ENCODE measurements around the gene B4GALT4.

The B4GALT4 gene

DNA sequence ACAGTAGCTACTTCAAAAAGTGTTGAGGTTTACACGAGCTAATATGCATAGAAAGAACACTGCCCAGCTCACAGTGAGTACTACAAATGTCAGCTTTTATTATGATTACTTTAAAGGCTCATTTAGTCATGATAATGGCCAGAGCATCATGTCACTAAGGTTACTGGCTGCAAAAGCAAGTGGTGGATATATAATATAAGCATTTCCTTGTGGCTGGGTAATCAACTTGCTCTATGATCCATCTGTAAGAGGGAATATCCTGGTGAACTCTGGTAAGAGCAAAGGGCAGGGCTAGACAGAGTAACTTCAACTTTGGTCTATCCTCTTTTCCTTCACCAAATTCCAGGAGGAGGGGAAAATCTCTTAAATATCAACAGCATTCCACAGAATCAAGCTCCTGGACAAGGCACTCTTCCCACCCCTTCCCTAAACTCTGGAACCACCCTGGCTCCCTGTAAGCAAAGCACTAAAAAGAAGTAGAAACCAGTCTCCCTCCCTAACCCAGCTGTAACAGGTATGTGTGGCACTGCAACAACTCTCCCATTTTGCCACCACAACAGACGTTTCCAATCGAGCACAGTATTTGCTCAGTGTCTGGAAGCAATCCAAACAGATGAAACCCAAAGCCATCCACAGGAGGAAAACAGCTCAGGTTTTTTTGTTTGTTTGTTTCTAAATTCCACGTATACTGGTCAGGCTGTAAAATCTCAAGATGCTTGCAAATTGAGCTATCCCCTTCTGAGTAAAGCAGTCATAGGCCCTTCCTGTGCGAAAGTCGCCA, 13.4 kb downstream of the B4GALT4 start:
- H3K4me3 ChIP-seq (ENCODE audit: low read depth, low read length): no peak overlapping the region
- DNase-seq (ENCODE audit: low read depth): no peak
- TF ChIP-seq, protein P1, sequence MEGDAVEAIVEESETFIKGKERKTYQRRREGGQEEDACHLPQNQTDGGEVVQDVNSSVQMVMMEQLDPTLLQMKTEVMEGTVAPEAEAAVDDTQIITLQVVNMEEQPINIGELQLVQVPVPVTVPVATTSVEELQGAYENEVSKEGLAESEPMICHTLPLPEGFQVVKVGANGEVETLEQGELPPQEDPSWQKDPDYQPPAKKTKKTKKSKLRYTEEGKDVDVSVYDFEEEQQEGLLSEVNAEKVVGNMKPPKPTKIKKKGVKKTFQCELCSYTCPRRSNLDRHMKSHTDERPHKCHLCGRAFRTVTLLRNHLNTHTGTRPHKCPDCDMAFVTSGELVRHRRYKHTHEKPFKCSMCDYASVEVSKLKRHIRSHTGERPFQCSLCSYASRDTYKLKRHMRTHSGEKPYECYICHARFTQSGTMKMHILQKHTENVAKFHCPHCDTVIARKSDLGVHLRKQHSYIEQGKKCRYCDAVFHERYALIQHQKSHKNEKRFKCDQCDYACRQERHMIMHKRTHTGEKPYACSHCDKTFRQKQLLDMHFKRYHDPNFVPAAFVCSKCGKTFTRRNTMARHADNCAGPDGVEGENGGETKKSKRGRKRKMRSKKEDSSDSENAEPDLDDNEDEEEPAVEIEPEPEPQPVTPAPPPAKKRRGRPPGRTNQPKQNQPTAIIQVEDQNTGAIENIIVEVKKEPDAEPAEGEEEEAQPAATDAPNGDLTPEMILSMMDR (conservative IDR thresholded peaks at IDR 0.05; ENCODE audit: low read depth, low read length): no peak

DNA sequence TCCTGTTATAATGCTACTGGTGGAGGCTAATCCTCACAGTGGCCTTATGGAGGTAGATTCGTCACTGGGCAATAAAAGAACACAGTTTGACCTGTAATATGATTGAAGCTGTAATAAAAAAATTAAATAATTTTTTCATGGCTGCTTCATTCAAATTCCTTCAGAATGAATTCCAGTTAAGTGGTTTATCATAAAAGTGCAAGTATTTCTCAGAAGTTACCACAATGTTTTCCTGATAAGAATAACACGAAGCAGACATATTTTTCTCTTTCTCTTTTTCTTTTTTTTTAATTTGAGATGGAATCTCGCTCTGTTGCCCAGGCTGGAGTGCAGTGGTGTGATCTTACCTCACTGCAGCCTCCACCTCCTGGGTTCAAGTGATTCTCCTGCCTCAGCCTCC, 15.6 kb downstream of the B4GALT4 start:
- no peak for DNase-seq (ENCODE audit: low read depth)
- TF ChIP-seq, protein P1 (conservative IDR thresholded peaks at IDR 0.05; ENCODE audit: low read depth, low read length): no peak
- no peak overlapping the region for H3K4me3 ChIP-seq (ENCODE audit: low read depth, low read length)

DNA sequence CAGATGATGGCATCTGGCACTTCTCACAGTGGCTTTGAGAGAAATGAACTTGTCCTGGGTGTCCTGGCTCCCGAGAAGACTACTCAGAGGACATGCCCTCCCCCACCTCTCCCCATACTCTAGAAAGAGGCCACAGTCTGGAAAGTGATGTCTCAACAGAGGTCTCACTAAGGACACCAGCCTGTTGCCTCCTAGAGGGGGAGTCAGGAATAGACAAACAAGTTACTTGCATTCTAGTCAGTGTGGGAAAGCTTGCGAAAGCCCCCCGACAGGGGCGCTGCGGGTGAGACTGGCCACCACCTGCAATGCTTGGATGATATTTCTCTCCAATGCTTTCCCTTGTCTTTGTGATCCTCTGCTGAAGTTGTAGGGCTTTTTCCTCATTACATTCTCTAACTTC, 17.2 kb downstream of the B4GALT4 start:
- TF ChIP-seq, protein P1 (conservative IDR thresholded peaks at IDR 0.05; ENCODE audit: low read depth, low read length): peak; percentile 29
- peak; percentile 23 for DNase-seq (ENCODE audit: low read depth)
- H3K4me3 ChIP-seq (ENCODE audit: low read depth, low read length): no peak overlapping the region

DNA sequence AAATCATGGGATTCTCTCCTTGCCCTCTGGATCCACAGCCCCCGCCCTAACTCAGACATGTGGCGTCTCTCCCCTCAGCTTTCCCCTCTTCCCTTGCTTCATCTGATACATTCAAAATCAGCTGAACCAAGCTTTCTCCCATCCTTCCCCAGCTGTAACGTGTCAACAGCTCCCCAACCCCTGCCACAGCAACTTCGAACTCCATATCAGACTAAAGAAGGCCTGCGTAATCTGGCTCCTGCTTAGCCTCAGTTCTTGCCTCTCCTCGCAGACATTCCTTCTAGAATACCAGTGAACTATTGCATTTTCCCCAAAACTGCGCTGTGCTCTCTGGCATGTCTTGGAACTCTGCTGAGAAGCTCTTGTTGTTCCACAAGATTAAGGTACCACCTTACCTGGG, 18.3 kb downstream of the B4GALT4 start:
- TF ChIP-seq, protein P1 (conservative IDR thresholded peaks at IDR 0.05; ENCODE audit: low read depth, low read length): no peak
- no peak for DNase-seq (ENCODE audit: low read depth)
- no peak overlapping the region for H3K4me3 ChIP-seq (ENCODE audit: low read depth, low read length)

DNA sequence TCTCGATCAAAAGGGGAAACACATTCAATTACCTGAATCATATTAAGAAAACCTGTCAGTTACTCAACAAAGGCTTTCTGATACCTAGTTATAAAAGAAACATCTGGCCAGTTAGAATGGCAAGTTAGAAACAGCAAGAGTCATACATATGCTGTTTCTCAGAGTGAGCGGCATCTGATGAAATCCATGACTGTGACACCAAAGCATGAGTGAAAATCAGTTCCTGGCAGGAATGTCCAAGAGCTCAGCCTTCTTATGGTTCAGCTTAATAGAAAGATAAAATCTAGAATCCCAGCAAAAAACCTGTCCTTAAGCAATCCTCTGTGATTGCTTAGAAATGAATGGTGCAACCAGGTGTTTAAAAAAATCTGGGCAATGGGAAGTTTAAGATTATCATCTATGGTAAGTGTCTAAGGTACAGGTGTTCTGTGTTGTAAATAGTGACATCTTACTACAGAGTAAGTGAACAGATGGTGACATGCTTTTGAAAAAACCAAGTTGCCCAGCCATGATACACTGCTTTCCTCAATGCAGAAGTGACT, 18.8 kb downstream of the B4GALT4 start:
- H3K4me3 ChIP-seq (ENCODE audit: low read depth, low read length): no peak overlapping the region
- TF ChIP-seq, protein P1 (conservative IDR thresholded peaks at IDR 0.05; ENCODE audit: low read depth, low read length): no peak
- DNase-seq (ENCODE audit: low read depth): no peak

DNA sequence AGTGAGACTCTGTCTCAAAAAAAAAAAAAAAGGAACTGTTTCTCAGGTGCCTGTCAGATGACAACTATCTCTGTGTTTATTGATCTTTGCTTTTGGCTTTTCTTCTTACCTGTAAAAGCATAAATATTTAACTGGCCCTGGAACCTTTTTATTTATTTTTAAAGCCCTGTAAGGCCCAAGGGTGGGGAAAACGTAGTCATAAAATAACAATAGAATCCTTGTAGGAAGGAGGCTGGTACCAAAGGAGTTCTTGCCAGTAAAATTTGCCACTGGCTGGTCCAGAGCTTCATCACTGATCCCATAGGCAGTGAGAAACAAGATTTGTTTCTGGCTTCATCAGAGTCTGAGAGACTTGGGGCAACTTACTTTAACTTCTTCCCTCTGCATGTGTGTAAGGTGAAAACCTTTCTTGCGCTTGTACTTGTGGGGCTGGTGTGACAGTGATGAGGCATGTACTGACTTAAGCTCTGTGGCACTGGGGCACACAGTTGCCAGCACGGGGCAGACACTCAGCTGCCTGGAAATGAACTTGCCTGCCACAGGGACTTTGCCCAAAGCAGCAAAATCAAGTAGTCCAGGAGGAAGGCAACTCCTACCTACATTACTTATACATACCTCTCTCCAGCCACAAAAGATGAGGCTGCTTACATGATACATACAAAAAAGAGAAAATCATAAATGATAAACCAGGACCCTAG, 19.6 kb downstream of the B4GALT4 start:
- TF ChIP-seq, protein P1 (conservative IDR thresholded peaks at IDR 0.05; ENCODE audit: low read depth, low read length): no peak
- H3K4me3 ChIP-seq (ENCODE audit: low read depth, low read length): no peak overlapping the region
- no peak for DNase-seq (ENCODE audit: low read depth)

All from choroid plexus epithelial cell (primary cell).